ENCODE data around the gene TDRD12.
"Not testable (repeated sequence)": the region's sequence is repeated elsewhere in the genome, so short reads cannot be mapped to it uniquely, and the experiment has no call there.

TDRD12 gene

GRCh38 chr19:32696771-32697170 is 22.8 kb upstream of the TDRD12 start:
- not testable (repeated sequence) for H3K9me3 ChIP-seq (ENCODE audit: insufficient read depth, low read length); H3K27me3 ChIP-seq (ENCODE audit: insufficient read depth, insufficient read length); H3K4me3 ChIP-seq (ENCODE audit: insufficient read length, low read depth); DNase-seq (ENCODE audit: low read depth, low spot score); H3K9ac ChIP-seq (ENCODE audit: insufficient read length, low read depth); H3K4me1 ChIP-seq (ENCODE audit: insufficient read depth, insufficient read length)
- peaks cover 17% of the 10 kb centered on the region for H3K36me3 ChIP-seq (ENCODE audit: insufficient read depth, insufficient read length, low read length)

- H3K9ac ChIP-seq (ENCODE audit: insufficient read length, low read depth); H3K4me1 ChIP-seq (ENCODE audit: insufficient read depth, insufficient read length); H3K4me3 ChIP-seq (ENCODE audit: insufficient read length, low read depth); H3K27me3 ChIP-seq (ENCODE audit: insufficient read depth, insufficient read length); DNase-seq (ENCODE audit: low read depth, low spot score): not testable (repeated sequence)
- Histone ChIP-seq H3K36me3 (ENCODE audit: insufficient read depth, insufficient read length, low read length) (peaks cover 13% of the 10 kb centered on the region), H3K9me3 (ENCODE audit: insufficient read depth, low read length) (peaks cover 17% of the 10 kb centered on the region; the same call in 1 of the 2 replicates)
Measured at GRCh38 chr19:32700129-32700528, 19.4 kb upstream of the TDRD12 start.

DNA sequence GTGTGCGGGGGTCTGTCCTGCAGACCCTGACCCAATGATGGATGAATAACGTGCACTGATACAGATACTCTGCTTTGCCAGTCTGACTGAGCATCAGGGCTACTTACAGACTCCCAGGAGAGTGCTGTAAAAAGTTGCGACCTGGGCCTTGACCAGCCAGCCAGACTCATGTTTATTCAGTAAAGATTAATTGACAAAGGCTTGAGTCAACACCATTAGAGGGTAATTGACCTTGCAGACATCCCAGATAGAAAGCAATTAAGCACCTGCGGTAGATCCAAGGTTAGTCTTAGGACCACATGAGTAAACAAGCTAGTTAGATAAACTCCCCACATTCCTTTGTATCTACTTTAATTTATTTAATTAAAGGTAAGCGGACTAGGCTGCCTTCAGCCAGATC is 17.6 kb upstream of the TDRD12 start:
- Histone ChIP-seq H3K4me1 (ENCODE audit: insufficient read depth, insufficient read length) (no peaks in the 10 kb centered on the region), H3K9ac (ENCODE audit: insufficient read length, low read depth) (no peak overlapping the region), H3K4me3 (ENCODE audit: insufficient read length, low read depth) (no peak overlapping the region), H3K27me3 (ENCODE audit: insufficient read depth, insufficient read length) (no peaks in the 10 kb centered on the region), H3K9me3 (ENCODE audit: insufficient read depth, low read length) (peaks cover 17% of the 10 kb centered on the region; the same call in 1 of the 2 replicates), H3K36me3 (ENCODE audit: insufficient read depth, insufficient read length, low read length) (peaks cover 12% of the 10 kb centered on the region)
- DNase-seq (ENCODE audit: low read depth, low spot score) = no peak
- TF ChIP-seq YY1 (IDR thresholded peaks at IDR 0.05; ENCODE audit: insufficient read depth, insufficient read length) (no peak), SUZ12 (IDR thresholded peaks at IDR 0.05; ENCODE audit: extremely low read depth, insufficient read depth, insufficient read length) (no peak), ZNF274 (IDR thresholded peaks at IDR 0.05; ENCODE audit: low read depth, low read length) (no peak)

DNA sequence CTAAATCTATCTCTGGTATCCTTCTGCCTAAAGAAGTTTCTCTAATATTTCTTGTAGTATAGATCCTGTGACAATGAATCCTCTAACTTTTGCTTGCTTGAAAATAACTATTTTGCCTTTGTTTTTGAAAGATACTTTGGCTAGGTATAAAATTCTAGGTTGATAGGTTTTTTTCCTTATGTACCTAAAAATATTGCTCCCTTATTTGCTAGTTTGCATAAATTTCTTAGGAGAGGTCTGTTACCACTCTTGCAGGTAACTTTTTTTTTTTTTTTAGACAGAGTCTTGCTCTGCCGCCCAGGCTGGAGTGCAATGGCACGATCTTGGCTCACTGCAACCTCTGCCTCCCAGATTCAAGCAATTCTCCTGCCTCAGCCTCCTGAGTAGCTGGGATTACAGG is 15.6 kb upstream of the TDRD12 start:
- not testable (repeated sequence) for H3K4me3 ChIP-seq (ENCODE audit: insufficient read length, low read depth); H3K27me3 ChIP-seq (ENCODE audit: insufficient read depth, insufficient read length); H3K9ac ChIP-seq (ENCODE audit: insufficient read length, low read depth); H3K36me3 ChIP-seq (ENCODE audit: insufficient read depth, insufficient read length, low read length); H3K4me1 ChIP-seq (ENCODE audit: insufficient read depth, insufficient read length); DNase-seq (ENCODE audit: low read depth, low spot score)
- H3K9me3 ChIP-seq (ENCODE audit: insufficient read depth, low read length) = peaks cover 17% of the 10 kb centered on the region; the same call in 1 of the 2 replicates

DNA sequence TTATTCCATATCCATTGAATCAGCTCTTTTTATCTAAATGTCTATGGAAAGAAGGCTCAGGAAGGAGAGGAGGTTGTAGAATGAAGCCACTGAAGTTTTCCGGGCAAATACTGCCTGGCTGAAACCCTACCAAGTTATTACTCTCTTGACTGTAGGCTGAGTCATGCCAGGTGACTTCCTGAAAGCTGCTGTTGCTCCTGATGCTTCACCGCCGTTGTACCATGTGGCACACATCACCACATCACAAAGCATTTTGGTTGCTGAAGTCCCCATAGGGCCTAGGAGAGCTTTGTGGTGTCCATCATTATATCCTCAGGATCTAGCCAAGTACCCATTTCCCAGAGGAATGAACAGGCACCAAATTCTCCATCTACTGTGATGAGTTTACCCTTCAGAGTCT is 11.1 kb upstream of the TDRD12 start:
- Histone ChIP-seq H3K4me1 (ENCODE audit: insufficient read depth, insufficient read length) (no peaks in the 10 kb centered on the region), H3K36me3 (ENCODE audit: insufficient read depth, insufficient read length, low read length) (peaks cover 21% of the 10 kb centered on the region), H3K27me3 (ENCODE audit: insufficient read depth, insufficient read length) (no peaks in the 10 kb centered on the region), H3K9ac (ENCODE audit: insufficient read length, low read depth) (no peak overlapping the region), H3K9me3 (ENCODE audit: insufficient read depth, low read length) (peaks cover 8% of the 10 kb centered on the region; the same call in 1 of the 2 replicates), H3K4me3 (ENCODE audit: insufficient read length, low read depth) (no peak overlapping the region)
- TF ChIP-seq YY1 (IDR thresholded peaks at IDR 0.05; ENCODE audit: insufficient read depth, insufficient read length) (no peak), ZNF274 (IDR thresholded peaks at IDR 0.05; ENCODE audit: low read depth, low read length) (no peak), SUZ12 (IDR thresholded peaks at IDR 0.05; ENCODE audit: extremely low read depth, insufficient read depth, insufficient read length) (no peak)
- DNase-seq (ENCODE audit: low read depth, low spot score) = no peak

- Histone ChIP-seq H3K4me3 (ENCODE audit: insufficient read length, low read depth) (no peak overlapping the region), H3K27me3 (ENCODE audit: insufficient read depth, insufficient read length) (no peaks in the 10 kb centered on the region), H3K36me3 (ENCODE audit: insufficient read depth, insufficient read length, low read length) (peaks cover 25% of the 10 kb centered on the region), H3K4me1 (ENCODE audit: insufficient read depth, insufficient read length) (no peaks in the 10 kb centered on the region), H3K9ac (ENCODE audit: insufficient read length, low read depth) (no peak overlapping the region), H3K9me3 (ENCODE audit: insufficient read depth, low read length) (0 out of 2 replicates have a peak, but pooled peaks cover 4% of the 10 kb centered on the region)
- no peak for TF ChIP-seq SUZ12 (IDR thresholded peaks at IDR 0.05; ENCODE audit: extremely low read depth, insufficient read depth, insufficient read length)
- TF ChIP-seq YY1 (IDR thresholded peaks at IDR 0.05; ENCODE audit: insufficient read depth, insufficient read length) = no peak
- TF ChIP-seq ZNF274 (IDR thresholded peaks at IDR 0.05; ENCODE audit: low read depth, low read length) = no peak
- no peak for DNase-seq (ENCODE audit: low read depth, low spot score)
Measured at GRCh38 chr19:32709032-32709431, 10.5 kb upstream of the TDRD12 start.

DNA sequence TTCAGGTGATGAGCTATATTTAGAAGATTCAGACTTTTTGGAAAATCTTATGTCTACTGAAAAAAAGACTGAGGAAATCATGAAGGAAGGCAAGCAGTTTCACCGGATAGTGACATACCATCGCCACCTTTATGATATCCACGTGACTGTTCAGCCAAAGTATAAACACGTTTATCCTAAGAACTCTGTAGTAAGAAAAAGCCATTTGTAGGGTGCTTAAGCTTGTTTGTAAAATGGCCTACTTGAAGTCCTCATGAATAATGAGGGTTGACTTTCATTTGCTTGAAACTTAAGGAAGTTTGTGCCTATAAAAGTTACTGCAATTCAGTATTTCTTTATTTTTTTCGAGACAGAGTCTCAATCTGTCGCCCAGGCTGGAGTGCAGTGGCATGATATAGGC is 7.8 kb upstream of the TDRD12 start:
- DNase-seq (ENCODE audit: low read depth, low spot score) = no peak
- Histone ChIP-seq H3K36me3 (ENCODE audit: insufficient read depth, insufficient read length, low read length) (peaks cover 25% of the 10 kb centered on the region), H3K9ac (ENCODE audit: insufficient read length, low read depth) (no peak overlapping the region), H3K4me1 (ENCODE audit: insufficient read depth, insufficient read length) (no peaks in the 10 kb centered on the region), H3K9me3 (ENCODE audit: insufficient read depth, low read length) (no peaks in the 10 kb centered on the region), H3K27me3 (ENCODE audit: insufficient read depth, insufficient read length) (no peaks in the 10 kb centered on the region), H3K4me3 (ENCODE audit: insufficient read length, low read depth) (no peak overlapping the region)
- TF ChIP-seq YY1 (IDR thresholded peaks at IDR 0.05; ENCODE audit: insufficient read depth, insufficient read length) (no peak), ZNF274 (IDR thresholded peaks at IDR 0.05; ENCODE audit: low read depth, low read length) (no peak), SUZ12 (IDR thresholded peaks at IDR 0.05; ENCODE audit: extremely low read depth, insufficient read depth, insufficient read length) (no peak)

DNA sequence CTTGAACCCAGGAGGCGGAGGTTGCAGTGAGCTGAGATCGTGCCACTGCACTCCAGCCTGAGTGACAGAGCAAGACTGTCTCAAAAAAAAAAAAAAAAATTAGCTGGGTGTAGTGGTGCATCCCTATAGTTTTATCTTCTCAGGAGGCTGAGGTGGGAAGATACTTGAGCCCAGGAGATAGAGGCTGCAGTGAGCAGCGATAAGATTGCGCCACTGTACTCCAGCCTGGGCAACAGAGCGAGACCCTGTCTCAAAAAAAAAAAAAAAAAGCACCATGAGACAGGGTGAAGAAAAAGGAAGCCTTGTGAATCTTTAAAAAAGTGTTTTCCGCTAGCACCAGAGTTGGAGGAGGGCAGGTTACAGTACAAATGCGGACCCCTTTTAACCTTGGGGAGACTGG is 3.4 kb upstream of the TDRD12 start:
- H3K27me3 ChIP-seq (ENCODE audit: insufficient read depth, insufficient read length); DNase-seq (ENCODE audit: low read depth, low spot score); H3K9me3 ChIP-seq (ENCODE audit: insufficient read depth, low read length); H3K4me1 ChIP-seq (ENCODE audit: insufficient read depth, insufficient read length); H3K4me3 ChIP-seq (ENCODE audit: insufficient read length, low read depth); H3K9ac ChIP-seq (ENCODE audit: insufficient read length, low read depth): not testable (repeated sequence)
- peaks cover 15% of the 10 kb centered on the region for H3K36me3 ChIP-seq (ENCODE audit: insufficient read depth, insufficient read length, low read length)

All from NT2/D1 (cell line).